Iris pigment epithelial cell (primary cell): ENCODE results near the gene ESPL1.
A peak's percentile ranks its signal among the peaks of the same experiment; 100 is the strongest.
"Not testable (repeated sequence)": the region's sequence is repeated elsewhere in the genome, so short reads cannot be mapped to it uniquely, and the experiment has no call there.

ENCODE experiments used
- DNase-seq: peaks from one replicate; pipeline ENCODE4 v3.0.0-alpha.2; 2011; ENCODE audit warnings: low read depth

ESPL1 gene

GRCh38 chr12:53299101-53299453, 31.0 kb downstream of the ESPL1 start:
- DNase-seq: peak; percentile 89

- peak; percentile 85 for DNase-seq
Measured at GRCh38 chr12:53299454-53300180, 31.5 kb downstream of the ESPL1 start, which contains the start of gene MYG1. MYG1 (plus strand) TSS chr12:53299695; CDS start chr12:53299738, 43 bp downstream.

- DNase-seq: peak; percentile 83
Measured at GRCh38 chr12:53300187-53300586, 32.1 kb downstream of the ESPL1 start.

- no peak for DNase-seq
Measured at GRCh38 chr12:53302903-53303302, 34.8 kb downstream of the ESPL1 start.

- no peak for DNase-seq
Measured at GRCh38 chr12:53306826-53307225, 38.7 kb downstream of the ESPL1 start.

GRCh38 chr12:53308276-53308675, 40.2 kb downstream of the ESPL1 start:
- DNase-seq: no peak

- no peak for DNase-seq
Measured at GRCh38 chr12:53313996-53314395, 45.9 kb downstream of the ESPL1 start.

- DNase-seq: no peak
Measured at GRCh38 chr12:53320352-53321195, 52.5 kb downstream of the ESPL1 start.

- no peak for DNase-seq
Measured at GRCh38 chr12:53324113-53324778, 56.1 kb downstream of the ESPL1 start.

- DNase-seq: peak; percentile 84
Measured at GRCh38 chr12:53324779-53325510, 56.8 kb downstream of the ESPL1 start.

- no peak for DNase-seq
Measured at GRCh38 chr12:53325511-53326061, 57.5 kb downstream of the ESPL1 start.

GRCh38 chr12:53326460-53327185, 58.5 kb downstream of the ESPL1 start:
- DNase-seq: no peak

GRCh38 chr12:53327435-53328042, 59.4 kb downstream of the ESPL1 start:
- DNase-seq: no peak

GRCh38 chr12:53328043-53328435, 59.9 kb downstream of the ESPL1 start:
- DNase-seq: no peak

GRCh38 chr12:53330671-53331070, 62.6 kb downstream of the ESPL1 start:
- DNase-seq: no peak

GRCh38 chr12:53332339-53332738, 64.2 kb downstream of the ESPL1 start:
- DNase-seq: not testable (repeated sequence)

- no peak for DNase-seq
Measured at GRCh38 chr12:53332744-53333143, 64.6 kb downstream of the ESPL1 start.

GRCh38 chr12:53333289-53333688, 65.2 kb downstream of the ESPL1 start:
- DNase-seq: no peak

GRCh38 chr12:53333845-53334244, 65.7 kb downstream of the ESPL1 start:
- DNase-seq: no peak

- DNase-seq: no peak
Measured at GRCh38 chr12:53334822-53335221, 66.7 kb downstream of the ESPL1 start.
